ENCODE data around the gene CDK5R1.

CDK5R1 gene

DNA sequence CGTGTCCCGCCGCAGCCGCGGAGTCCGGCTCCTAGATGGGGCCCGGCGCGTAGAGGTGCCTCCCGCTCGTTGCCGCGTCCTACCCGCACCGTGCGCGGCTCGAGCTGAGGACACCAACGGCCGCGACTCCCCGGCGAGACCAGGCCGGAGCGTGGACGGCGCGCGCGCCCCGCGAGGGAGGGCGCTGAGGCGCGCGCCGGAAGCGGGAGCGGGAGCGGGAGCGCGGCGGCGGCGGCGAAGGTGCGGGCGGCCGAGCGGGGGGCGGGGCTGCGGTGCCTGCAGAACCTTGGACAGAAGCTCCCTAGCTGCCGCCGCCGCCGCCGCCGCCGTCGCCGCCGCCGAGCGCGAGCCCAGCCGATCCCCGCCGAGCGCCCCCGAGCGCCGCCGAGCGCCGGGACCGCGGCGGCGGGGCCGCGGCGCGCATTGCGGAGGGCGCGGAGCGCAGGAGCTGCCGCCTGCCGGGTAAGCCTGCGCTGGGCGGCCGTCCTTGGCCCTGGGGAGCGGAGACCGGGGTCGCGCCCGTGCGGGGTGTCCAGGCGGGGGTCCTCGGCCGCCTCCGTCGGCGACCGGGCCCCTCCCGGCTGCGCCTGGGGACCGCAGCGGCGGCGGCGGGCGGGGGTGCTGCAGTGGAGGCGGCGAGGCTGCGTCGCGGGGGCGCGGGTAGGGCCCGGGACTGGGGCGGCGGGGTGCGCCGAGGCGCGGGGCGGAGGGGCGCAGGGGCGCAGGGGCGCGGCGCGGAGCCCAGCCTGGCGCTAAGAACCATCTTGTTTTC lies at the start of gene CDK5R1:
Gene CDK5R1 (plus strand): TSS at position 293 of the 772 bp plus-strand sequence. CDS start 628 bp downstream, outside the sequence.
- Mint-ChIP-seq H3K9me3 (no peaks in the 10 kb centered on the region), H3K4me1 (peaks cover 58% of the 10 kb centered on the region), H3K27ac (peak within 1 kb of the TSS; percentile 74 to 84 (median 75)), H3K4me3 (peak within 1 kb of the TSS; percentile 81 to 93 (median 89)), H3K36me3 (ENCODE audit: low read depth) (peaks cover 8% of the 10 kb centered on the region), H3K27me3 (ENCODE audit: low read depth) (no peaks in the 10 kb centered on the region)
- TF ChIP-seq, protein P1, sequence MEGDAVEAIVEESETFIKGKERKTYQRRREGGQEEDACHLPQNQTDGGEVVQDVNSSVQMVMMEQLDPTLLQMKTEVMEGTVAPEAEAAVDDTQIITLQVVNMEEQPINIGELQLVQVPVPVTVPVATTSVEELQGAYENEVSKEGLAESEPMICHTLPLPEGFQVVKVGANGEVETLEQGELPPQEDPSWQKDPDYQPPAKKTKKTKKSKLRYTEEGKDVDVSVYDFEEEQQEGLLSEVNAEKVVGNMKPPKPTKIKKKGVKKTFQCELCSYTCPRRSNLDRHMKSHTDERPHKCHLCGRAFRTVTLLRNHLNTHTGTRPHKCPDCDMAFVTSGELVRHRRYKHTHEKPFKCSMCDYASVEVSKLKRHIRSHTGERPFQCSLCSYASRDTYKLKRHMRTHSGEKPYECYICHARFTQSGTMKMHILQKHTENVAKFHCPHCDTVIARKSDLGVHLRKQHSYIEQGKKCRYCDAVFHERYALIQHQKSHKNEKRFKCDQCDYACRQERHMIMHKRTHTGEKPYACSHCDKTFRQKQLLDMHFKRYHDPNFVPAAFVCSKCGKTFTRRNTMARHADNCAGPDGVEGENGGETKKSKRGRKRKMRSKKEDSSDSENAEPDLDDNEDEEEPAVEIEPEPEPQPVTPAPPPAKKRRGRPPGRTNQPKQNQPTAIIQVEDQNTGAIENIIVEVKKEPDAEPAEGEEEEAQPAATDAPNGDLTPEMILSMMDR (IDR thresholded peaks at IDR 0.05; ENCODE audit: unreplicated experiment in 3 of 3), result no peak

DNA sequence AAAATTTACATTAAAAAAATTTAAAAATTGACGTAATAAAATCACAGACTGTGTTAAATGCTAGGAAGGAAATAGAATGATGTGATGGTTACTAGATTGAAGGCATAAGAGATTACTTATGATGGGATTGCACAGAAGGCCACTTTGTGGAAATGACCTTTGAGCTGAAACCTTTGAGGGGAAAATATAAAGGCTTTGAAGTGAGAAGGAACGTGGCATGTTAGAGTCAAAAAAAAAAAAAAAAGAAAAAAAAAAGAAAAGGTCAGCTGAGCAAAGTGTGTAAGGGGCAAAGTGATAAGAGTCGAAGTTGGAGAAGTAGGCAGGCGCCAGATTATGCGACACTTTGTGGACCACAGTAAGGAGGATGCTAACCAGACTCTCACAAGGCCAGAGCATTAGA lies 46.1 kb upstream of the CDK5R1 start:
- Mint-ChIP-seq H3K9me3 (peaks cover 6% of the 10 kb centered on the region), H3K27me3 (ENCODE audit: low read depth) (peaks cover 8% of the 10 kb centered on the region), H3K4me1 (peaks cover 8% of the 10 kb centered on the region), H3K27ac (no peak overlapping the region), H3K4me3 (peak overlapping the region; percentile 10 to 41 (median 24)), H3K36me3 (ENCODE audit: low read depth) (peaks cover 3% of the 10 kb centered on the region)
- TF ChIP-seq, protein P1 (IDR thresholded peaks at IDR 0.05; ENCODE audit: unreplicated experiment in 3 of 3), result no peak

DNA sequence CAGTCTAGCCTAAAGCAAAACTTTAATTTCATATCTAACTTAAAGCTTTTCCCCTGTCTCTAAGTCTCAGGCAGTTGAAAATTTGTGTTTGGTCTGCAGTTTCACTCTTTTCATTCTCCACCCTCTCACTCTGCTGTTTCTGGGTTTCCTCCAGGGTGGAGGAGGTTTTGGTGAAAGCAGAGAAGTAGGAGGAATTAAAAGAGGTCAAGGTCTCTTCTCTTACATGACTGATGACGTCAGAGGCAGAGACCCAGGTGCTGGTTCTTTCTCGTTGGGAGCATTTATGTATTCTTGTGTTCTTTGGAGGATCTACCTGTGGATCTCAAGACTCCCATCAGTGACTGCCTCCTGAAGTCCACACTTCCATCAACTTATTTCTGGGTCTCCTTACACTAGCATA lies 44.9 kb upstream of the CDK5R1 start:
- TF ChIP-seq, protein P1 (IDR thresholded peaks at IDR 0.05; ENCODE audit: unreplicated experiment in 3 of 3), result no peak
- Mint-ChIP-seq H3K27me3 (ENCODE audit: low read depth) (peaks cover 8% of the 10 kb centered on the region), H3K27ac (no peak overlapping the region), H3K9me3 (no peaks in the 10 kb centered on the region), H3K4me3 (peak overlapping the region in 1 of 3 experiments; percentile 12), H3K4me1 (peaks cover 18% of the 10 kb centered on the region), H3K36me3 (ENCODE audit: low read depth) (peaks cover 9% of the 10 kb centered on the region)

DNA sequence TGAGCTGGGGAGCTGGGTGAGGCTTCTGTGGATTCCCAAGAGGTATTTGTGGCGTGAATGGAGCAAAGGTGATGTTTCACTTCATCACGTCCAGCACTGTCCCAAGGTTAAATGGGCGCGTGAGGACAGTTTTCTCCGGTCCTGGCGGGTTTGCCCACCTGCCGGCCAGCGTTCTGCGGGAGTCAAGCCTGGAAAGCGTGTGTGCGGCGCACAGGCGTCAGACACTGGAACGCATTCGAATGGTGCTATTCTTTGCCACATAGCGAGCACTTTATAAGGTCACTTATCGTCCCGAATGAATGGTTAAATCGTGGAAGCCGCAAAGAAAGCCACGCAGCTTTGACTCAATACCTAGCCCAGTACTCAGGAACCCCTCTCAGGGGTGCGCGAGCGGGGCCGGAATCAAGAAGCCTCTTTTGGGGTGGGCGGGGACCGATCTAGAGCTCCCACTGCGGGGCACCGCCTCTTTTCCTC lies 42.9 kb upstream of the CDK5R1 start:
- TF ChIP-seq, protein P1 (IDR thresholded peaks at IDR 0.05; ENCODE audit: unreplicated experiment in 3 of 3), result peak in 1 of 3 experiments; percentile 99
- Mint-ChIP-seq H3K27me3 (ENCODE audit: low read depth) (peaks cover 8% of the 10 kb centered on the region), H3K36me3 (ENCODE audit: low read depth) (peaks cover 17% of the 10 kb centered on the region), H3K27ac (peak overlapping the region in 2 of 3 experiments; percentile 86 to 91), H3K9me3 (no peaks in the 10 kb centered on the region), H3K4me1 (peaks cover 21% of the 10 kb centered on the region), H3K4me3 (peak overlapping the region; percentile 95 to 97 (median 96))

DNA sequence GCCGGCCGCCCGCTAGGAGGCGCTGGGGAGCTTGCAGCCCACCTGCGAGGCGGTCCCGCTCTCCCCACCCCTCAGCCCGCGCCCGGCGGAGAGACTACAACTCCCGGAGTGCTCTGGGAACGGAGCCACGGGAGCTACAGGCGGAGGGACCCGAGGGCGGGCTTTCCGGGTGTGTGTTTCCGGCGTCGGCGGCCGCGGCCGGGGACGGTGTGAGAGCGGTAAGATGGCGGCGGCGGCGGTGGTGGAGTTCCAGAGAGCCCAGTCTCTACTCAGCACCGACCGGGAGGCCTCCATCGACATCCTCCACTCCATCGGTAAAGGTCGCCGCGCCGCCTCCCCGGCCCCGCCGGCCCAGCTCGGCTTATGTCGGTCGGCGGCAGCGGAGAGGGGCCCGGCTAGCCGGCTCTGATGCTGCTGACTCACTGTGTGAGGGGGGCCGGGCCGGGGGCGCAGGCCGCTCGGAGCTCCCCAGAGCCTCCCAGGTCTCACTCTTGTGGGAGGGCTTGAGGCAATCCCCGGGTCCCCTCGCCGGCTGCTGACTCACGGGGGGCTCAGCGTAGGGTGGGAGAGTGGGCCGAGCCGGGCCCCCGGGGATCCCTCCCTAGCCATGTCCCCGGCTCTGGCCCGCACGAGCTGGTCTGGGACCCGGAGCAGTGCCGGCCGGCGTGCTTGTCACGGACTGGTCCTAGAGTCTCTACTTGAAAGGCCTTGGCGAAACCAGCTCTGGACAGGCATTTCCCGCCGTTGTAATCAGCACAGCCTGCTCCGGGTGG lies 42.3 kb upstream of the CDK5R1 start, which contains the start of gene PSMD11:
Gene PSMD11 (plus strand): TSS at position 210 of the 773 bp plus-strand sequence. CDS start 14 bp downstream, at position 224.
- Mint-ChIP-seq H3K36me3 (ENCODE audit: low read depth) (peaks cover 20% of the 10 kb centered on the region), H3K27me3 (ENCODE audit: low read depth) (peaks cover 8% of the 10 kb centered on the region), H3K4me3 (peak within 1 kb of the TSS; percentile 95 to 97 (median 96)), H3K27ac (peak within 1 kb of the TSS; percentile 53 to 91 (median 86)), H3K4me1 (peaks cover 21% of the 10 kb centered on the region), H3K9me3 (no peaks in the 10 kb centered on the region)
- TF ChIP-seq, protein P1 (IDR thresholded peaks at IDR 0.05; ENCODE audit: unreplicated experiment in 3 of 3), result peak in 2 of 3 experiments; percentile 96 to 99
